ENCODE results near the gene ROR2.

- TF ChIP-seq CTCF (IDR thresholded peaks at IDR 0.05; ENCODE audit: low read depth, low read length, missing input control): no peak
- no peak for TF ChIP-seq YY1 (IDR thresholded peaks at IDR 0.05)
Observed at GRCh38 chr9:91727972-91728371, 222.1 kb downstream of the ROR2 start.

All from liver (tissue), 2 donors.